ENCODE data around the gene QSOX2.

The QSOX2 gene

GRCh38 chr9:136245219-136246150, at the start of gene QSOX2:
Gene QSOX2 (minus strand): TSS chr9:136245812. CDS start chr9:136245803, 9 bp downstream.
- CTCF ChIA-PET: no interaction called here
- POLR2A ChIA-PET: no interaction called here
- TF ChIP-seq CTCF (IDR thresholded peaks at IDR 0.05; ENCODE audit: control extremely low read depth, extremely low read depth, low read depth, missing control alignments): no peak
- peak; percentile 93 for DNase-seq (ENCODE audit: extremely low spot score)

DNA sequence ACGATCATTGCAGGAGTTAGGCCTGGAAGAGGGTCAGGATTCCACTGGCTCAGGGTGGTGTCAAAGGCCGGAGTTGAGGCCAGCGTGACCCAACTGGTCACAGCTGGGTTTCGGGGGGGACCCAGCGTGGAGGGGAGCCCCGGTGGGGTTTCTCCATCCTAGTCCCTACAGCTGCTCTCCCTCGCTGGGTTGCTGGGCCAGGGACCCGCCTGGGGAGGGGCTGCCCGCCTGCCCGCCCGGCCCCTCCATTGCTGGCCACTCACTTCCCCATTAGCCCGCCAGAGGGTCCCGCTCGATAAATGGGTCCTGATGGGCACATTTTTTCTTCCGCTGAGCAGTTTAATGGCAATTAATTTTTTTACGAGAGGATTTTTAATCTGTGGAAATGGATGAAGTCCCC, 49.4 kb upstream of the QSOX2 start:
- no peak for TF ChIP-seq CTCF (IDR thresholded peaks at IDR 0.05; ENCODE audit: control extremely low read depth, extremely low read depth, low read depth, missing control alignments)
- no peak for DNase-seq (ENCODE audit: extremely low spot score)
- ChIA-PET POLR2A (no interaction called here), CTCF (no interaction called here)

GRCh38 chr9:136294437-136294836, 48.8 kb upstream of the QSOX2 start:
- ChIA-PET POLR2A (no interaction called here), CTCF (no interaction called here)
- TF ChIP-seq CTCF (IDR thresholded peaks at IDR 0.05; ENCODE audit: control extremely low read depth, extremely low read depth, low read depth, missing control alignments): no peak
- no peak for DNase-seq (ENCODE audit: extremely low spot score)

- no peak for DNase-seq (ENCODE audit: extremely low spot score)
- CTCF ChIA-PET: no interaction called here
- TF ChIP-seq CTCF (IDR thresholded peaks at IDR 0.05; ENCODE audit: control extremely low read depth, extremely low read depth, low read depth, missing control alignments): no peak
- POLR2A ChIA-PET: no interaction called here
Measured at GRCh38 chr9:136293476-136294077, 48.0 kb upstream of the QSOX2 start.

DNA sequence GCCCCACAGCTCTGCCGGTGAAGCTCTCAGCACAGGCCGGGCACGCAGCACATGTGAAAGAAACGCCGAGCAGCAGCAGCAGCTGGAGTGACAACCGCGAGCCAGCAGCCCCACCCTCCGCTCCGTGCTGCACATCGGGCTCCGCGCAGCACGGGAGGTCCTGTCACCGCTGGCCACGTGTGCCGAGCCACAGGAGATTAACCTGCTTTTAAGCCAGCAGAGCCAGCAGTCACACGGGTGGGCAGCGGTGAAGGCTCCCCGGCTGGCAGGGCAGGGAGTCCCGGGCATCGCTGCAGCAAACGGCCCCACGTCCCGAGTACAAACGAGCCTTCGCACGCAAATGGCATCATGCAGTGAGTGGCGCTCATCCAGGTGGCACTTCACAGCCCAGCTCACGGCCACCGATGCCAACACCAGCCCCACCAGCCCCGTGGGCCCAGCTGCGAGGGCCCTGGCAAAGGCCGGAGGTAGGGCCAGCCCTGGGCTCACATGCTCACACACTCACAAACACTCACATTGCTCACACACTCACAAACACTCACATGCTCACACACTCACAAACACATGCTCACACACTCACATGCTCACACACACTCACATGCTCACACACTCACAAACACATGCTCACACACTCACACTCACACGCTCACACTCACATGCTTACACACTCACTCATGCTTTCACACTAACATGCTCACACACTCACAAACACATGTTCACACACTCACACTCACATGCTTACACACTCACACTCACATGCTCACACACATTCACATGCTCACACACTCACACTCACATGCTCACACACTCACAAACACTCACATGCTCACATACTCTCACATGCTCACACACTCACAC, 47.2 kb upstream of the QSOX2 start:
- no peak for TF ChIP-seq CTCF (IDR thresholded peaks at IDR 0.05; ENCODE audit: control extremely low read depth, extremely low read depth, low read depth, missing control alignments)
- ChIA-PET POLR2A (no interaction called here), CTCF (no interaction called here)
- no peak for DNase-seq (ENCODE audit: extremely low spot score)

- ChIA-PET CTCF (no interaction called here), POLR2A (no interaction called here)
- DNase-seq (ENCODE audit: extremely low spot score): no peak
- TF ChIP-seq CTCF (IDR thresholded peaks at IDR 0.05; ENCODE audit: control extremely low read depth, extremely low read depth, low read depth, missing control alignments): no peak
Measured at GRCh38 chr9:136292026-136292538, 46.5 kb upstream of the QSOX2 start.

Measured in GM10248 (cell line).